Caco-2 (cell line): Measurements from ENCODE around the gene PAN2. TPM values are rescaled to one million over a fixed set of nuclear protein-coding genes. Genes with fewer than 3 reads are reported as not detected.

Source experiments
- BruUV-seq: library from RNA; stranded (reverse); fragments of 400-500 nt; replicated peaks from 2 replicates; lab custom pipeline; 2021; lab: Mats Ljungman, UMichigan
- CTCF ChIA-PET: fragments of 300-600 bp; sonication (Branson Sonifier 250); formaldehyde crosslinking; loops from one replicate; lab custom pipeline; 2022; ENCODE audit warnings: antibody characterized with exemption; lab: Charles Lee
- POLR2A ChIA-PET: fragments of 300-600 bp; sonication (Branson Sonifier 250); formaldehyde crosslinking; loops from one replicate; lab custom pipeline; 2022; ENCODE audit warnings: antibody characterized with exemption; lab: Charles Lee
- DNase-seq, 2 experiments: peaks; one replicate each; pipeline versions ENCODE4 v3.0.0 to v3.0.0-alpha.2; 2020 to 2022
- H3K27me3 ChIP-seq: replicated peaks from 2 replicates; pipeline ENCODE4 v1.6.0; 2011; ENCODE audit warnings: low read length; ENCODE audit not compliant: control insufficient read depth, insufficient read depth
- H3K36me3 ChIP-seq: 2 replicates; pipeline ENCODE4 v1.5.1; 2011; ENCODE audit warnings: low read length; ENCODE audit not compliant: control insufficient read depth, insufficient read depth
- H3K4me1 ChIP-seq: fragments of 250-450 bp; sonication (Bioruptor Pico); 2 replicates; pipeline ENCODE4 v1.5.1; 2020; ENCODE audit warnings: mild to moderate bottlenecking
- H3K4me3 ChIP-seq: 2 replicates; pipeline ENCODE4 v1.5.1; 2011; ENCODE audit warnings: low read depth, mild to moderate bottlenecking, control low read depth, low read length
- H3K9me3 ChIP-seq: fragments of 250-450 bp; sonication (Bioruptor Pico); 2 replicates; pipeline ENCODE4 v1.5.1; 2020; ENCODE audit warnings: mild to moderate bottlenecking, moderate library complexity
- H3K27ac Mint-ChIP-seq: one replicate; pipeline ENCODE4 v1.8.0; 2022; ENCODE audit warnings: mixed read lengths; ENCODE audit not compliant: unreplicated experiment
- H3K27me3 Mint-ChIP-seq: one replicate; pipeline ENCODE4 v1.8.0; 2022; ENCODE audit warnings: mixed read lengths; ENCODE audit not compliant: insufficient read depth, unreplicated experiment
- H3K36me3 Mint-ChIP-seq: one replicate; pipeline ENCODE4 v1.8.0; 2022; ENCODE audit warnings: mild to moderate bottlenecking, mixed read lengths; ENCODE audit not compliant: insufficient read depth, unreplicated experiment
- H3K4me1 Mint-ChIP-seq: one replicate; pipeline ENCODE4 v1.8.0; 2022; ENCODE audit warnings: low read depth, mixed read lengths; ENCODE audit not compliant: unreplicated experiment
- H3K4me3 Mint-ChIP-seq: one replicate; pipeline ENCODE4 v1.8.0; 2022; ENCODE audit warnings: mild to moderate bottlenecking, moderate library complexity, mixed read lengths; ENCODE audit not compliant: unreplicated experiment
- H3K9me3 Mint-ChIP-seq: one replicate; pipeline ENCODE4 v1.8.0; 2022; ENCODE audit warnings: mixed read lengths; ENCODE audit not compliant: unreplicated experiment
- intact Hi-C: fragments of 100-400 bp; cut with micrococcal nuclease; formaldehyde crosslinking; loops from one replicate; pipeline ENCODE4 v1.10.0; 2022; ENCODE audit not compliant: unreplicated experiment
- total RNA-seq: library from RNA; stranded (reverse); gene quantifications from 2 replicates; pipeline ENCODE4 v1.2.3, GENCODE V29; 2022
- TF ChIP-seq, protein P1 (sequence below), 2 experiments: fragments of 200-600 bp in 1 of 2; IDR thresholded peaks; 1 replicate in 1 of 2; 2 replicates in 1 of 2; pipeline versions ENCODE4 v1.5.1 to v1.8.0; 2011 to 2022; ENCODE audit warnings: antibody characterized with exemption in 1 of 2, control low read depth in 1 of 2, inconsistent platforms in 1 of 2, low read depth in 1 of 2, low read length in 1 of 2, mild to moderate bottlenecking in 1 of 2, moderate library complexity in 1 of 2; ENCODE audit not compliant: insufficient read depth in 1 of 2, severe bottlenecking in 1 of 2, unreplicated experiment in 1 of 2

Gene PAN2
- total RNA-seq, 1 experiment from 2014 or later = 30.0 TPM

DNA sequence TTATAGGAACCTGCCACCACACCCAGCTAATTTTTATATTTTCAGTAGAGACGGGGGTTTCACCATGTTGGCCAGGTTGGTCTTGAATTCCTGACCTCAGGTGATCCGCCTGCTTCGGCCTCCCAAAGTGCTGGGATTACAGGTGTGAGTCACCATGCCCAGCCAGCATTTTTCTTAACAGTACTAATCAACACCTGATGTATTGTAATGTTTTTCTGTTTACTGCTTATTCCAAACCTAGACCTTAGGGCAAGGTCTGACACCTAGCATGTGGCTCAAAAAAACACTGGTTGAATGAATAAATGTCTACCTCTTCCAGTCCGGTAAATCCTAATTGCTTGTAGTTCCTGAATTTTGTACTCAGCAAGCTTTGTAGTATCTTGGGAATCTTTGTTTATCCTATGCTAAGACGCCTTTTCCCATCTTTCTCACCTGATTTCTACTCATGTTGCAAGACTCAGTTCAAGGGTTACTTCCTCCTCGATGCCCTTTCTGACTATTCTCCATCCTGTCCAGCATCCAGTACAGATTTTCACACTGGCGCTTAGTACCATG is 2.8 kb downstream of the PAN2 start:
- CTCF ChIA-PET = no interaction called here

DNA sequence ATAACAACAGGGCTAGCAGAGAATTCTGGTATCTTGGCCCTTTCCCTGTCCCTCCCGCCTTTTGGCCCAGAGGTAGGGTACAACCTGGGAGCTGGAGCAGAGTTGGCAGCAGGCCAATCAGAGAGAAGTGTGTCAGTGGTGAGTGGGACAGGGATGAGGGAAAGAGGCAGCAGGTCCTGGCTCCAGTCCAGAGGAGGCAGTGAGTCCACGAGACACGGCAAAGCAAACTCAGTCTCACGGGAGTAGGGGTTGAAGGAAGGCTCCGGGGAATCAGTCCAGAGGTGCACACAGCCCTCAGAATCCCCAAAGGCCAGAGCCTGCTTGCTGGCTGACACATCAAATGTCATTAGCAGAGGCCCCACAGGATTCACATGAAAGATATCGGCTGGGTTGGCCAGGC is 7.3 kb downstream of the PAN2 start:
- no peak overlapping the region for H3K4me3 ChIP-seq
- Mint-ChIP-seq H3K4me1 (no peaks in the 10 kb centered on the region), H3K4me3 (no peak overlapping the region), H3K27me3 (no peaks in the 10 kb centered on the region), H3K9me3 (no peaks in the 10 kb centered on the region), H3K27ac (no peak overlapping the region), H3K36me3 (no peaks in the 10 kb centered on the region)
- no TSS peak for BruUV-seq
- no peaks in the 10 kb centered on the region for H3K9me3 ChIP-seq
- ChIA-PET POLR2A (no interaction called here), CTCF (no interaction called here)
- TF ChIP-seq, protein P1, sequence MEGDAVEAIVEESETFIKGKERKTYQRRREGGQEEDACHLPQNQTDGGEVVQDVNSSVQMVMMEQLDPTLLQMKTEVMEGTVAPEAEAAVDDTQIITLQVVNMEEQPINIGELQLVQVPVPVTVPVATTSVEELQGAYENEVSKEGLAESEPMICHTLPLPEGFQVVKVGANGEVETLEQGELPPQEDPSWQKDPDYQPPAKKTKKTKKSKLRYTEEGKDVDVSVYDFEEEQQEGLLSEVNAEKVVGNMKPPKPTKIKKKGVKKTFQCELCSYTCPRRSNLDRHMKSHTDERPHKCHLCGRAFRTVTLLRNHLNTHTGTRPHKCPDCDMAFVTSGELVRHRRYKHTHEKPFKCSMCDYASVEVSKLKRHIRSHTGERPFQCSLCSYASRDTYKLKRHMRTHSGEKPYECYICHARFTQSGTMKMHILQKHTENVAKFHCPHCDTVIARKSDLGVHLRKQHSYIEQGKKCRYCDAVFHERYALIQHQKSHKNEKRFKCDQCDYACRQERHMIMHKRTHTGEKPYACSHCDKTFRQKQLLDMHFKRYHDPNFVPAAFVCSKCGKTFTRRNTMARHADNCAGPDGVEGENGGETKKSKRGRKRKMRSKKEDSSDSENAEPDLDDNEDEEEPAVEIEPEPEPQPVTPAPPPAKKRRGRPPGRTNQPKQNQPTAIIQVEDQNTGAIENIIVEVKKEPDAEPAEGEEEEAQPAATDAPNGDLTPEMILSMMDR (IDR thresholded peaks at IDR 0.05; ENCODE audit: insufficient read depth in 1 of 2, low read depth in 1 of 2, low read length in 1 of 2, severe bottlenecking in 1 of 2, unreplicated experiment in 1 of 2) = no peak
- no peaks in the 10 kb centered on the region for H3K36me3 ChIP-seq
- H3K4me1 ChIP-seq = peaks cover 8% of the 10 kb centered on the region; the same call in 1 of the 2 replicates
- intact Hi-C loops = no loop called here
- no peaks in the 10 kb centered on the region for H3K27me3 ChIP-seq
- DNase-seq = no peak

More for the DNA sequence above, 2.8 kb downstream of the PAN2 start:
- H3K36me3 Mint-ChIP-seq = peaks cover 13% of the 10 kb centered on the region
- no peaks in the 10 kb centered on the region for H3K27me3 ChIP-seq
- H3K27ac Mint-ChIP-seq = no peak overlapping the region
- H3K9me3 Mint-ChIP-seq = no peaks in the 10 kb centered on the region
- no peak overlapping the region for H3K4me3 Mint-ChIP-seq
- H3K4me1 Mint-ChIP-seq = no peaks in the 10 kb centered on the region
- BruUV-seq = no TSS peak
- DNase-seq = no peak
- H3K27me3 Mint-ChIP-seq = no peaks in the 10 kb centered on the region
- POLR2A ChIA-PET = no interaction called here
- no peak overlapping the region for H3K4me3 ChIP-seq
- no peaks in the 10 kb centered on the region for H3K9me3 ChIP-seq
- intact Hi-C loops = loop anchor here (5.0 kb wide), 1 partner anchor 116 kb away; the partner anchor contains the start of gene TIMELESS
- peaks cover 23% of the 10 kb centered on the region for H3K4me1 ChIP-seq
- TF ChIP-seq, protein P1 (IDR thresholded peaks at IDR 0.05; ENCODE audit: insufficient read depth in 1 of 2, low read depth in 1 of 2, low read length in 1 of 2, severe bottlenecking in 1 of 2, unreplicated experiment in 1 of 2) = no peak
- no peaks in the 10 kb centered on the region for H3K36me3 ChIP-seq

DNA sequence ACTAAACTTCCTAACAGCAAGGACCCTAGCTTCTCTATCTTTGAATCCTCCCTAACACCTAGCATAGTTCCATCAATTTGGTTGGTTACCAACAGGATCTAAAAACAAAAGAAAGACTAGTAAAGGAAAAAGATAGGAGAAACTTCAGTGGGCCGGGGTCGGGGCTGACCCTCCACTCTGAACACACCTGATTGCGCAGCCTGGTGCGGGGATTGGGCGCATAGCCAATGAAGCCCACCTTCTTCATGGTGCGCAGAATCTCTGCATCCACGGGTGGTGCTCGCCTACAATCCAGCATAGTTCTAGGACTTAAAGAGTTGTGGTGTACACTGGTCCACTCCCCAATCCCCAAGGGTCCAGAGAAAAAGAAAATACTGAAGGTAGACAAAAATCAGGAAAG is 7.7 kb downstream of the PAN2 start:
- no peak for DNase-seq
- Mint-ChIP-seq H3K9me3 (no peaks in the 10 kb centered on the region), H3K27me3 (no peaks in the 10 kb centered on the region), H3K4me1 (no peaks in the 10 kb centered on the region), H3K36me3 (no peaks in the 10 kb centered on the region), H3K27ac (no peak overlapping the region), H3K4me3 (no peak overlapping the region)
- H3K4me3 ChIP-seq = no peak overlapping the region
- H3K4me1 ChIP-seq = peaks cover 8% of the 10 kb centered on the region; the same call in 1 of the 2 replicates
- CTCF ChIA-PET = no interaction called here
- H3K9me3 ChIP-seq = no peaks in the 10 kb centered on the region
- POLR2A ChIA-PET = no interaction called here
- TF ChIP-seq, protein P1 (IDR thresholded peaks at IDR 0.05; ENCODE audit: insufficient read depth in 1 of 2, low read depth in 1 of 2, low read length in 1 of 2, severe bottlenecking in 1 of 2, unreplicated experiment in 1 of 2) = no peak
- intact Hi-C loops = no loop called here
- no peaks in the 10 kb centered on the region for H3K27me3 ChIP-seq
- no TSS peak for BruUV-seq
- H3K36me3 ChIP-seq = no peaks in the 10 kb centered on the region
